Psoas muscle (tissue), 8 donors: ENCODE results near the gene ARHGAP27. TPM values are rescaled to one million over a fixed set of nuclear protein-coding genes. Genes with fewer than 3 reads are reported as not detected.

Experiments used
- ATAC-seq, 4 donors: fragments of 200-7000 bp; cut with Tn5 transposase; one replicate each; pipeline ENCODE4 v1.9.1; 2020; ENCODE audit warnings: moderate library complexity in 3 of 4, mild to moderate bottlenecking in 2 of 4
- DNase-seq, 2 donors: peaks; one replicate each; pipeline ENCODE4 v3.0.0-alpha.2; 2020
- H3K27ac ChIP-seq: fragments of 200-600 bp; one replicate; pipeline ENCODE4 v1.8.0; 2022
- H3K27me3 ChIP-seq, 3 donors: fragments of 200-600 bp in 1 of 3; one replicate each; pipeline versions ENCODE4 v1.6.1 to v1.8.0; 2013 to 2022; ENCODE audit warnings: low read length in 2 of 3, mild to moderate bottlenecking in 2 of 3, moderate library complexity in 1 of 3; ENCODE audit not compliant: insufficient read depth in 3 of 3
- H3K36me3 ChIP-seq, 2 donors: fragments of 200-600 bp in 1 of 2; one replicate each; pipeline versions ENCODE4 v1.6.1 to v1.8.0; 2013 to 2022; ENCODE audit warnings: low read depth in 1 of 2, mild to moderate bottlenecking in 1 of 2, moderate library complexity in 1 of 2; ENCODE audit not compliant: insufficient read depth in 1 of 2
- H3K4me1 ChIP-seq: fragments of 200-600 bp; one replicate; pipeline ENCODE4 v1.8.0; 2022
- H3K4me3 ChIP-seq: fragments of 200-600 bp; one replicate; pipeline ENCODE4 v1.8.0; 2022; ENCODE audit warnings: mild to moderate bottlenecking
- H3K9me3 ChIP-seq: fragments of 200-600 bp; one replicate; pipeline ENCODE4 v1.8.0; 2022
- CTCF ChIP-seq: fragments of 200-600 bp; IDR thresholded peaks from one replicate; pipeline ENCODE4 v1.8.0; 2022; ENCODE audit warnings: antibody characterized with exemption
- WGBS, 3 donors: extraction: QIAGEN DNeasy Blood & Tissue Kit; methylation state at CpG; one replicate each; pipeline versions ENCODE4 v1.1.6 to v1.1.7; 2013; 5-methylcytosine and 5-hydroxymethylcytosine counted together
- intact Hi-C, 2 donors: fragments of 100-400 bp; cut with DNase I; formaldehyde crosslinking; loops; one replicate each; pipeline versions ENCODE4 v1.11.0 to v1.14.2; 2022
- polyA plus RNA-seq, 3 donors: library from polyadenylated mRNA; stranded (reverse); fragments of 200-250 nt; gene quantifications; one replicate each; pipeline ENCODE4 v1.2.3, GENCODE V29; 2013
- total RNA-seq, 4 donors: library from RNA; stranded (reverse); fragmentation: NEBNext Ultra II Directional in 2 of 4; extraction: Animal tissue kit (Norgen Biotek cat#: 25700) in 2 of 4; gene quantifications; one replicate each; pipeline versions ENCODE4 v1.2.1 to v1.2.4, GENCODE V29; 2021 to 2023
- donor health status: healthy with polysubstance abuse.
- donor health status: DM: no; HTN: no; CAD: no; lungs with moderate emphysema.
- donor health status: Bipolar disorder and iron deficiency.
- donor health status: healthy.
- donor health status: DM: yes; HTN: yes; CAD: no.
- donor health status: DM: no; HTN: no; CAD: no.
- donor health status: DM: no; HTN: no; CAD: no.
- donor health status: DM: yes; HTN: yes; CAD: no.

ARHGAP27 gene
- total and polyA plus RNA-seq, 7 donors: 3.4 to 8.9 (median 5.5) TPM

GRCh38 chr17:45396496-45397205, 36.0 kb downstream of the ARHGAP27 start:
- TF ChIP-seq CTCF: no peak
- intact Hi-C loops: loop anchor here in 1 of 2 donors (10.0 kb wide), 2 partner anchors 198 to 438 kb away; no protein-coding TSS in a partner anchor
- H3K4me3 ChIP-seq: no peak overlapping the region
- H3K27me3 ChIP-seq: no peaks in the 10 kb centered on the region
- no peaks in the 10 kb centered on the region for H3K4me1 ChIP-seq
- H3K9me3 ChIP-seq: no peaks in the 10 kb centered on the region
- ATAC-seq (peak in 1 of 4 donors; percentile 13), DNase-seq (peak in 1 of 2 donors; percentile 48)
- no peaks in the 10 kb centered on the region for H3K36me3 ChIP-seq
- WGBS, 3 donors: 93 to 94% (median 94%) methylated on average over 35 to 50 of the region's 50 CpGs
- no peak overlapping the region for H3K27ac ChIP-seq

GRCh38 chr17:45395569-45396415, 36.9 kb downstream of the ARHGAP27 start:
- intact Hi-C loops: loop anchor here in 1 of 2 donors (10.0 kb wide), 2 partner anchors 199 to 439 kb away; no protein-coding TSS in a partner anchor
- DNase-seq (peak in 1 of 2 donors; percentile 53), ATAC-seq (peak; percentile 12 to 26 (median 14))
- Histone ChIP-seq H3K4me3 (peak overlapping the region; percentile 29), H3K27ac (no peak overlapping the region), H3K4me1 (no peaks in the 10 kb centered on the region), H3K27me3 (no peaks in the 10 kb centered on the region), H3K9me3 (no peaks in the 10 kb centered on the region), H3K36me3 (no peaks in the 10 kb centered on the region)
- TF ChIP-seq CTCF: no peak
- WGBS, 3 donors: 64 to 78% (median 66%) methylated on average over 55 to 60 of the region's 60 CpGs

- intact Hi-C loops: loop anchor here in 1 of 2 donors (10.0 kb wide), 2 partner anchors 200 to 440 kb away; no protein-coding TSS in a partner anchor
- Histone ChIP-seq H3K27me3 (no peaks in the 10 kb centered on the region), H3K4me3 (peak overlapping the region; percentile 29), H3K4me1 (no peaks in the 10 kb centered on the region), H3K27ac (no peak overlapping the region), H3K9me3 (no peaks in the 10 kb centered on the region), H3K36me3 (no peaks in the 10 kb centered on the region)
- TF ChIP-seq CTCF: peak; percentile 68
- peak; percentile 67 to 82 for DNase-seq
- WGBS, 3 donors: 19 to 22% (median 20%) methylated on average over 29 to 30 of the region's 30 CpGs
- peak; percentile 80 to 93 (median 85) for ATAC-seq
These were observed 37.6 kb downstream of the ARHGAP27 start for GRCh38 chr17:45394913-45395568.

GRCh38 chr17:45394564-45394912, 38.1 kb downstream of the ARHGAP27 start:
- Histone ChIP-seq H3K4me1 (no peaks in the 10 kb centered on the region), H3K9me3 (no peaks in the 10 kb centered on the region), H3K4me3 (peak overlapping the region; percentile 29), H3K27me3 (no peaks in the 10 kb centered on the region), H3K27ac (no peak overlapping the region), H3K36me3 (no peaks in the 10 kb centered on the region)
- WGBS, 3 donors: 80 to 81% (median 80%) methylated on average over 4 of the region's 4 CpGs
- DNase-seq: no peak
- peak in 1 of 4 donors; percentile 3 for ATAC-seq
- TF ChIP-seq CTCF: no peak
- intact Hi-C loops: loop anchor here in 1 of 2 donors (10.0 kb wide), 2 partner anchors 200 to 440 kb away; no protein-coding TSS in a partner anchor
